Measurements from ENCODE around the gene NHP2. TPM values are rescaled to one million over a fixed set of nuclear protein-coding genes. Genes with fewer than 3 reads are reported as not detected.

Gene NHP2
- total RNA-seq, 4 donors from 2014 or later, result 75.8 to 278 (median 210) TPM

- DNase-seq (ENCODE audit: low spot score in 2 of 2), result no peak
- H3K36me3 ChIP-seq, result no peaks in the 10 kb centered on the region
- H3K4me1 ChIP-seq, result no peaks in the 10 kb centered on the region
- no peak overlapping the region for H3K4me3 ChIP-seq
- no peak overlapping the region for H3K27ac ChIP-seq
- WGBS, result 51% methylated on average over 6 of the region's 6 CpGs
- H3K9me3 ChIP-seq, result no peaks in the 10 kb centered on the region
- TF ChIP-seq POLR2A (IDR thresholded peaks at IDR 0.05) (no peak), POLR2AphosphoS5 (IDR thresholded peaks at IDR 0.05) (no peak), EP300 (IDR thresholded peaks at IDR 0.05) (no peak)
- TF ChIP-seq, protein P1, sequence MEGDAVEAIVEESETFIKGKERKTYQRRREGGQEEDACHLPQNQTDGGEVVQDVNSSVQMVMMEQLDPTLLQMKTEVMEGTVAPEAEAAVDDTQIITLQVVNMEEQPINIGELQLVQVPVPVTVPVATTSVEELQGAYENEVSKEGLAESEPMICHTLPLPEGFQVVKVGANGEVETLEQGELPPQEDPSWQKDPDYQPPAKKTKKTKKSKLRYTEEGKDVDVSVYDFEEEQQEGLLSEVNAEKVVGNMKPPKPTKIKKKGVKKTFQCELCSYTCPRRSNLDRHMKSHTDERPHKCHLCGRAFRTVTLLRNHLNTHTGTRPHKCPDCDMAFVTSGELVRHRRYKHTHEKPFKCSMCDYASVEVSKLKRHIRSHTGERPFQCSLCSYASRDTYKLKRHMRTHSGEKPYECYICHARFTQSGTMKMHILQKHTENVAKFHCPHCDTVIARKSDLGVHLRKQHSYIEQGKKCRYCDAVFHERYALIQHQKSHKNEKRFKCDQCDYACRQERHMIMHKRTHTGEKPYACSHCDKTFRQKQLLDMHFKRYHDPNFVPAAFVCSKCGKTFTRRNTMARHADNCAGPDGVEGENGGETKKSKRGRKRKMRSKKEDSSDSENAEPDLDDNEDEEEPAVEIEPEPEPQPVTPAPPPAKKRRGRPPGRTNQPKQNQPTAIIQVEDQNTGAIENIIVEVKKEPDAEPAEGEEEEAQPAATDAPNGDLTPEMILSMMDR (IDR thresholded peaks at IDR 0.05), result no peak
- no peaks in the 10 kb centered on the region for H3K27me3 ChIP-seq
Measured at GRCh38 chr5:178186427-178186826, 32.7 kb upstream of the NHP2 start.

DNA sequence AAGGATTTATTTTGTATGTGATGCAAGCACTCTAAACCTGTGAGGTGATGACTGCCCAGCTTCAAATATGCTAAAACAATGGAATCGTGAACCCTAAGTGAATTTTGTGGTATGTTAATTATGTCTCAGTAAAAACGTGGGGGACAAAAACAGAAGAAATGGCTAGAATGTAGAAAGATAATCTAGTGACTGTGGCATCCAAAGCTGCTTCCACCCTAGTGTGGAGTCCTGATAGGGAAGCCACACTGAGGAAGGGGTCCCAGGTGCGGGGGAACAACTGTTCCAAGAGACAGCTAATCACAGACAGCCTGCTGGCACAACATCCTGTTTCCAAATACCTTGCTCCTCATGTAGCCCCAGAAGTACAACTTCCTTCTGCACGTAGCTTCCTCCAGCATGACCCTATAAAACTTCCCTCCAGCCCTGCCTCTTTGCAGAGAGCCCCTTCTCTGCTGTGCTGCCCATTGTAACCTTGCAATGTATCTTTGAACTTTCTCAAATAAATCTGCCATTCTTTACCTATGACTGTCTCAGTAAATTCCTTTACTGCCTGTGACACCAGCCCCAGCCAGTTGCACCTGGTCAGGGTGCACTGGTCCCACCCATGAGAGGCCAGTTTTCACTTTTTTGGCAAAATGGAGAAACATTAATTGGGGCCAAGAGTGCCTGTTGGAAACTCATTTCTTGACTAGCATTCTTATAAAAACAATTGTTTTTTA is 28.6 kb upstream of the NHP2 start:
- H3K27me3 ChIP-seq, result peaks cover 5% of the 10 kb centered on the region
- no peaks in the 10 kb centered on the region for H3K9me3 ChIP-seq
- H3K4me1 ChIP-seq, result no peaks in the 10 kb centered on the region
- H3K36me3 ChIP-seq, result no peaks in the 10 kb centered on the region
- no peak overlapping the region for H3K27ac ChIP-seq
- WGBS, result 43% methylated on average over 4 of the region's 4 CpGs
- DNase-seq (ENCODE audit: low spot score in 2 of 2), result peak in 1 of 2 donors; percentile 37
- TF ChIP-seq, protein P1 (IDR thresholded peaks at IDR 0.05), result no peak
- TF ChIP-seq EP300 (IDR thresholded peaks at IDR 0.05) (no peak), POLR2A (IDR thresholded peaks at IDR 0.05) (no peak), POLR2AphosphoS5 (IDR thresholded peaks at IDR 0.05) (no peak)
- H3K4me3 ChIP-seq, result no peak overlapping the region

GRCh38 chr5:178180141-178180863 is 26.6 kb upstream of the NHP2 start:
- Histone ChIP-seq H3K9me3 (no peaks in the 10 kb centered on the region), H3K4me1 (no peaks in the 10 kb centered on the region), H3K4me3 (no peak overlapping the region), H3K36me3 (no peaks in the 10 kb centered on the region), H3K27me3 (peaks cover 5% of the 10 kb centered on the region), H3K27ac (no peak overlapping the region)
- TF ChIP-seq POLR2A (IDR thresholded peaks at IDR 0.05) (no peak), POLR2AphosphoS5 (IDR thresholded peaks at IDR 0.05) (no peak), EP300 (IDR thresholded peaks at IDR 0.05) (no peak)
- TF ChIP-seq, protein P1 (IDR thresholded peaks at IDR 0.05), result no peak
- DNase-seq (ENCODE audit: low spot score in 2 of 2), result peak in 1 of 2 donors; percentile 13
- WGBS, result 46% methylated on average over 9 of the region's 9 CpGs

- 98% methylated on average over 7 of the region's 8 CpGs for WGBS
- Histone ChIP-seq H3K27ac (no peak overlapping the region), H3K9me3 (no peaks in the 10 kb centered on the region), H3K4me1 (no peaks in the 10 kb centered on the region), H3K36me3 (no peaks in the 10 kb centered on the region), H3K4me3 (no peak overlapping the region), H3K27me3 (peaks cover 5% of the 10 kb centered on the region)
- TF ChIP-seq POLR2A (IDR thresholded peaks at IDR 0.05) (no peak), EP300 (IDR thresholded peaks at IDR 0.05) (no peak), POLR2AphosphoS5 (IDR thresholded peaks at IDR 0.05) (no peak)
- TF ChIP-seq, protein P1 (IDR thresholded peaks at IDR 0.05), result no peak
- DNase-seq (ENCODE audit: low spot score in 2 of 2), result peak in 1 of 2 donors; percentile 33
Measured at GRCh38 chr5:178177569-178177968, 23.9 kb upstream of the NHP2 start.

DNA sequence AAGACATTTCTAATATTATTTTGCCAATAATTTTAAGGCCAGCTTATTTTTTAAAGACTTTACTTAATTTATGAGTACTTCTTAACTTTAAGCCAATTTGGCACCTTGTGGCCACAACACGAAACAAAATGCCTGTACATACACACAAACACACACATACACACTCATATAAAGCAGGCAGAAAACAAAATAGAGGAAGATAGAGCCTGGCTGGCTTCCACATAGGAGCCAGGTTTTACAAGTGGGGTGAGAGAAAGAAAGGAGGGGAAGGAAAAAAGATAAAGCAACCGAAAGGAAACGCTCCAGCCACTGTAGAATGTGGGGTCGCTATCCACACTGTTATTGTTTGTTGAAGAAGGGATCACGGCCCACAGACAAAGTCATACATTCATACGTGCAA is 23.1 kb upstream of the NHP2 start:
- no peaks in the 10 kb centered on the region for H3K4me1 ChIP-seq
- H3K27ac ChIP-seq, result no peak overlapping the region
- H3K4me3 ChIP-seq, result no peak overlapping the region
- no peaks in the 10 kb centered on the region for H3K9me3 ChIP-seq
- H3K36me3 ChIP-seq, result no peaks in the 10 kb centered on the region
- TF ChIP-seq POLR2A (IDR thresholded peaks at IDR 0.05), result no peak
- TF ChIP-seq, protein P1 (IDR thresholded peaks at IDR 0.05), result no peak
- TF ChIP-seq POLR2AphosphoS5 (IDR thresholded peaks at IDR 0.05), result no peak
- no peak for TF ChIP-seq EP300 (IDR thresholded peaks at IDR 0.05)
- 79% methylated on average over 6 of the region's 6 CpGs for WGBS
- peak in 1 of 2 donors; percentile 8 for DNase-seq (ENCODE audit: low spot score in 2 of 2)
- peaks cover 5% of the 10 kb centered on the region for H3K27me3 ChIP-seq

Data from suprapubic skin (tissue), 4 donors.